Brain microvascular endothelial cell (primary cell): ENCODE results near the gene IGF1R.

Experiments used
- DNase-seq: peaks from one replicate; pipeline ENCODE4 v3.0.0-alpha.2; 2020
- H3K27ac ChIP-seq: fragments of 250-450 bp; sonication (Bioruptor Pico); 2 replicates; pipeline ENCODE4 v1.5.1; 2020; ENCODE audit warnings: mild to moderate bottlenecking, moderate library complexity
- H3K27me3 ChIP-seq: fragments of 250-450 bp; sonication (Bioruptor Pico); replicated peaks from 2 replicates; pipeline ENCODE4 v1.5.1; 2020; ENCODE audit warnings: mild to moderate bottlenecking
- H3K36me3 ChIP-seq: fragments of 250-450 bp; sonication (Bioruptor Pico); replicated peaks from 2 replicates; pipeline ENCODE4 v1.5.1; 2020; ENCODE audit warnings: mild to moderate bottlenecking
- H3K4me3 ChIP-seq: 2 replicates; pipeline ENCODE4 v1.5.1; 2011; ENCODE audit warnings: low read depth, mild to moderate bottlenecking, control low read depth, low read length, moderate library complexity
- CTCF ChIP-seq: IDR thresholded peaks from 2 replicates; pipeline ENCODE4 v1.5.1; 2011; ENCODE audit warnings: low read depth, mild to moderate bottlenecking, moderate library complexity, low read length, control low read depth, inconsistent platforms; ENCODE audit errors: missing control alignments
- in situ Hi-C: cut with HindIII; loops from 2 replicates; pipeline ENCODE4 v1.10.0; 2017; ENCODE audit warnings: low sequenced_read_pairs, low pct_ligation_motif_present

The IGF1R gene

DNA sequence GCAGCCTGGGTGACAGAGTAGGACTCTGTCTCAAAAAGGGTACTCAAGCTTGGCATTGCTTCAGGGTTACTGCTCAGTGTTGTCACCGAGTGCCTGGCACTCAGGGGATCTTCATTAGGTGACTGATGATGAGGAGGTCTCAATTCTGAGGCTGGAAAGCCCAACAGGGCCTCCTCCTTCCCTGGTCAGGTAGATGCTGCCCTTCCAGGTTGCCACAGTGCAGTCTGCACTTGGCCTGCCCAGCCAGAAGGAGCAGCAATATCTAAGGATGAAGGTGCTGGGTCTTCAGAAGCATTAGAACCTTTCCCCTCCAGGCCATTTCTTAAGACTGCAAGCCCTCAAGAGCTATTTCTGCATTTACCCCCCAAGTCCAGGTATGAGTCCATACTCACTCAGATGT is 317.3 kb downstream of the IGF1R start:
- no peak for TF ChIP-seq CTCF
- no peak for DNase-seq
- no peak overlapping the region for H3K27ac ChIP-seq
- peaks cover 22% of the 10 kb centered on the region for H3K36me3 ChIP-seq
- no peaks in the 10 kb centered on the region for H3K27me3 ChIP-seq
- in situ Hi-C loops, result no loop called here
- no peak overlapping the region for H3K4me3 ChIP-seq

DNA sequence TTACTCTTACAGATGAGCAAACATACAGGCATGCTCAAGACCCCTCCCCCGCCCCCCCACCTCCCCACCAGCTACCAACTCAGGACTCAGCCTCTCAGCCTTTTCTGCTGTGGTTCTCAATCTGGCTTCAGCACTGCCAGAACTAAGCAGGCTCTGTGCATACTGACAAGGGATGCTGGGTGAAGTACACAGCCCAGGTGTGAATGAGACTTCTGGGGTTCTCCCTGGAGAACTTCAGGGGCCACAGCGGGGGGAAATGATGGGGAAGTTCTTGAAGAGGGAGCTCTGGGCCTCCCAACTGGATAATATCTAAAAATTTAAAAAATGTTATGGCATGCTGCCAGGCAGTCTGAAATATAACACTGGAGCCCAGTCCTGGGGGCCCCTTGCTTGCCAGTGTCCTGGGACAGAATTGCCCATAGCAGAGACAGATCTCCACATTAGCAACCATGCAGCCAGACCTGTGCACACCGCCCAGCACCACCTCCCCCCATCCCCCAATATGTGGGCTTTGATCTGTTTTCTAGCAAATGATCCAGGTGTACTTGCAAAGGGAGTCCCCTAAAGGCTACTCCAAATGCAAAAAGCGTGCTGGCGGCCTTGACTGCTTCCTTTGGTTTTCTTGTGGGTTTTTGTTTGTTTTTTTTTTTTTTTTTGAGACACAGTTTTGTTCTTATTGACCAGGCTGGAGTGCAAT is 317.9 kb downstream of the IGF1R start:
- no peak overlapping the region for H3K27ac ChIP-seq
- no peaks in the 10 kb centered on the region for H3K27me3 ChIP-seq
- in situ Hi-C loops, result no loop called here
- no peak for TF ChIP-seq CTCF
- no peak for DNase-seq
- peaks cover 15% of the 10 kb centered on the region for H3K36me3 ChIP-seq
- no peak overlapping the region for H3K4me3 ChIP-seq

- TF ChIP-seq CTCF, result no peak
- DNase-seq, result no peak
- Histone ChIP-seq H3K27ac (no peak overlapping the region), H3K36me3 (peaks cover 7% of the 10 kb centered on the region), H3K27me3 (no peaks in the 10 kb centered on the region), H3K4me3 (no peak overlapping the region)
- in situ Hi-C loops, result no loop called here
Measured at GRCh38 chr15:98967096-98967495, 318.8 kb downstream of the IGF1R start.

- in situ Hi-C loops, result no loop called here
- Histone ChIP-seq H3K36me3 (no peaks in the 10 kb centered on the region), H3K27me3 (no peaks in the 10 kb centered on the region), H3K4me3 (no peak overlapping the region), H3K27ac (no peak overlapping the region)
- no peak for TF ChIP-seq CTCF
- DNase-seq, result no peak
Measured at GRCh38 chr15:98967916-98968315, 319.6 kb downstream of the IGF1R start.

DNA sequence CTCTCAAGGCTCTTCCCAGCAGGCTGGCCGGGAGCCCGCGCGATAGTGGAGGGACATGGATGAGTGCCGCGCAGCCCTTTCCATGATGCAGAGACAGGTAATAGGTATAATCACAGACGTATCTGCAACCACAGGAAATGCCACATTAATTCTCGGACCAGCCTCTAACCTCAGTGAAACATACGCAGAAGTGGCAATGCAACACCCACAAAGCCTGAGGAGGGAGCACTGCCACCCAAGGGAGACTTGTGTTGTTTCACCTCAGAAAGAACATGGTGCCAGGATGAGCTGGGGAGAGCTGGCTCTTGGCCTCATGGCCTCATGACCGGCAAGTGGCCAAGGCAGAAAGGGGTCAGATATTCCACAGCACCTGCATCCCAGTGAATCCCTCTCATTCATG is 320.2 kb downstream of the IGF1R start:
- Histone ChIP-seq H3K36me3 (no peaks in the 10 kb centered on the region), H3K4me3 (no peak overlapping the region), H3K27ac (no peak overlapping the region), H3K27me3 (no peaks in the 10 kb centered on the region)
- no peak for TF ChIP-seq CTCF
- in situ Hi-C loops, result no loop called here
- no peak for DNase-seq
